Astrocyte of the cerebellum (primary cell): ENCODE data around the gene YEATS2.
"Not testable (repeated sequence)": the region's sequence is repeated elsewhere in the genome, so short reads cannot be mapped to it uniquely, and the experiment has no call there.

Experiments
- DNase-seq: peaks from one replicate; pipeline ENCODE4 v3.0.0-alpha.2; 2011; ENCODE audit warnings: low read depth
- H3K4me3 ChIP-seq: 2 replicates; pipeline ENCODE4 v1.5.1; 2011; ENCODE audit warnings: mild to moderate bottlenecking, low read depth, low read length, moderate library complexity
- in situ Hi-C: cut with HindIII; loops from 2 replicates; pipeline ENCODE4 v1.10.0; 2017; ENCODE audit warnings: low sequenced_read_pairs
- TF ChIP-seq, protein P1 (sequence below): IDR thresholded peaks from 2 replicates; pipeline ENCODE4 v1.5.1; 2012; ENCODE audit warnings: low read length, low read depth, moderate library complexity, mild to moderate bottlenecking; ENCODE audit errors: missing control alignments

YEATS2 gene

GRCh38 chr3:183774631-183775030, 77.0 kb downstream of the YEATS2 start:
- TF ChIP-seq, protein P1, sequence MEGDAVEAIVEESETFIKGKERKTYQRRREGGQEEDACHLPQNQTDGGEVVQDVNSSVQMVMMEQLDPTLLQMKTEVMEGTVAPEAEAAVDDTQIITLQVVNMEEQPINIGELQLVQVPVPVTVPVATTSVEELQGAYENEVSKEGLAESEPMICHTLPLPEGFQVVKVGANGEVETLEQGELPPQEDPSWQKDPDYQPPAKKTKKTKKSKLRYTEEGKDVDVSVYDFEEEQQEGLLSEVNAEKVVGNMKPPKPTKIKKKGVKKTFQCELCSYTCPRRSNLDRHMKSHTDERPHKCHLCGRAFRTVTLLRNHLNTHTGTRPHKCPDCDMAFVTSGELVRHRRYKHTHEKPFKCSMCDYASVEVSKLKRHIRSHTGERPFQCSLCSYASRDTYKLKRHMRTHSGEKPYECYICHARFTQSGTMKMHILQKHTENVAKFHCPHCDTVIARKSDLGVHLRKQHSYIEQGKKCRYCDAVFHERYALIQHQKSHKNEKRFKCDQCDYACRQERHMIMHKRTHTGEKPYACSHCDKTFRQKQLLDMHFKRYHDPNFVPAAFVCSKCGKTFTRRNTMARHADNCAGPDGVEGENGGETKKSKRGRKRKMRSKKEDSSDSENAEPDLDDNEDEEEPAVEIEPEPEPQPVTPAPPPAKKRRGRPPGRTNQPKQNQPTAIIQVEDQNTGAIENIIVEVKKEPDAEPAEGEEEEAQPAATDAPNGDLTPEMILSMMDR: no peak
- no peak for DNase-seq
- no peak overlapping the region for H3K4me3 ChIP-seq
- in situ Hi-C loops: no loop called here

GRCh38 chr3:183775781-183776180, 78.2 kb downstream of the YEATS2 start:
- no peak overlapping the region for H3K4me3 ChIP-seq
- DNase-seq: no peak
- in situ Hi-C loops: no loop called here
- TF ChIP-seq, protein P1: no peak

DNA sequence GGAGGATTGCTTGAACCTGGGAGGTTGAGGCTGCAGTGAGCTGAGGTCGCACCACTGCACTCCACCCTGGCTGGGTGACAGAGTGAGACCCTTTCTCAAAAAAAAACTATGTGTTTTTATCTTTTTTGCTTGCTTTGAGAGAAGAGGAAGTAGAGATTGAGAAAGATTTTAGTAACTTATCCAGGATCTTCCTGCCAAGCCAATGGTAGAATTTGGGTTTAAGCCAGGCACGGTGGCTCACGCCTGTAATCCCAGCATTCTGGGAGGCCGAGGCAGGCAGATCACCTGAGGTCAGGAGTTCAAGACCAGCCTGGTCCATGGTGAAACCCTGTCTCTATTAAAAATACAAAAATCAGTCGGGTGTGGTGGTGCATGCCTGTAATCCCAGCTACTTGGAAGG, 78.9 kb downstream of the YEATS2 start:
- DNase-seq, in situ Hi-C loops, H3K4me3 ChIP-seq: not testable (repeated sequence)

- in situ Hi-C loops: no loop called here
- H3K4me3 ChIP-seq: no peak overlapping the region
- no peak for DNase-seq
- TF ChIP-seq, protein P1: no peak
Observed at GRCh38 chr3:183777016-183777618, 79.5 kb downstream of the YEATS2 start.

GRCh38 chr3:183779896-183780465, 82.4 kb downstream of the YEATS2 start:
- in situ Hi-C loops: no loop called here
- TF ChIP-seq, protein P1: no peak
- DNase-seq: no peak
- H3K4me3 ChIP-seq: no peak overlapping the region

DNA sequence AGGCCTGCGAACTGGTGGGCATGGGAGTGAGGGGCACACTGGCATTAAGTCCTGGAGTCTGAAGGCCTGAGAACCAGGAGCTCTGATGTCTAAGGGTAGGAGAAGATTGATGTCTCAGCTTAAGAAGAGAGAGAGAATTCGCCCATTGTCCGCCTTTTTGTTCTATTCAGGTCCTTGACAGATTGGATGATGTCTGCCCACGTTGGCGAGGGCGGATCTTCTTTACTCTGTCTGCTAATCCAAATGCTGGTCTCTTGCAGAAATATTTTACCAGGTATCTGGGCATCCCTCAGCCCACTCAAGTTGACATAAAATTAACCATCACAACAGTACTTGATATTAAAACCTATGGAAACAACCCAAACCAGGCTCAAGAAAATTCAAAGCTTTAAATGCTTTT, 83.6 kb downstream of the YEATS2 start:
- TF ChIP-seq, protein P1: no peak
- DNase-seq: no peak
- no peak overlapping the region for H3K4me3 ChIP-seq
- in situ Hi-C loops: no loop called here

GRCh38 chr3:183782576-183783276, 85.1 kb downstream of the YEATS2 start:
- TF ChIP-seq, protein P1: no peak
- in situ Hi-C loops: no loop called here
- H3K4me3 ChIP-seq: no peak overlapping the region
- DNase-seq: no peak

GRCh38 chr3:183784503-183784902, 86.9 kb downstream of the YEATS2 start:
- in situ Hi-C loops, H3K4me3 ChIP-seq, DNase-seq: not testable (repeated sequence)
